SH-SY5Y (cell line): ENCODE data around the gene SGTA.

Experiments used
- GATA2 ChIP-seq: IDR thresholded peaks from 2 replicates; pipeline ENCODE4 v1.6.1; 2011; ENCODE audit warnings: mild to moderate bottlenecking, low read depth, low read length
- GATA3 ChIP-seq: IDR thresholded peaks from 2 replicates; pipeline ENCODE4 v1.6.1; 2011; ENCODE audit warnings: low read depth, mild to moderate bottlenecking, low read length, moderate library complexity

SGTA gene

DNA sequence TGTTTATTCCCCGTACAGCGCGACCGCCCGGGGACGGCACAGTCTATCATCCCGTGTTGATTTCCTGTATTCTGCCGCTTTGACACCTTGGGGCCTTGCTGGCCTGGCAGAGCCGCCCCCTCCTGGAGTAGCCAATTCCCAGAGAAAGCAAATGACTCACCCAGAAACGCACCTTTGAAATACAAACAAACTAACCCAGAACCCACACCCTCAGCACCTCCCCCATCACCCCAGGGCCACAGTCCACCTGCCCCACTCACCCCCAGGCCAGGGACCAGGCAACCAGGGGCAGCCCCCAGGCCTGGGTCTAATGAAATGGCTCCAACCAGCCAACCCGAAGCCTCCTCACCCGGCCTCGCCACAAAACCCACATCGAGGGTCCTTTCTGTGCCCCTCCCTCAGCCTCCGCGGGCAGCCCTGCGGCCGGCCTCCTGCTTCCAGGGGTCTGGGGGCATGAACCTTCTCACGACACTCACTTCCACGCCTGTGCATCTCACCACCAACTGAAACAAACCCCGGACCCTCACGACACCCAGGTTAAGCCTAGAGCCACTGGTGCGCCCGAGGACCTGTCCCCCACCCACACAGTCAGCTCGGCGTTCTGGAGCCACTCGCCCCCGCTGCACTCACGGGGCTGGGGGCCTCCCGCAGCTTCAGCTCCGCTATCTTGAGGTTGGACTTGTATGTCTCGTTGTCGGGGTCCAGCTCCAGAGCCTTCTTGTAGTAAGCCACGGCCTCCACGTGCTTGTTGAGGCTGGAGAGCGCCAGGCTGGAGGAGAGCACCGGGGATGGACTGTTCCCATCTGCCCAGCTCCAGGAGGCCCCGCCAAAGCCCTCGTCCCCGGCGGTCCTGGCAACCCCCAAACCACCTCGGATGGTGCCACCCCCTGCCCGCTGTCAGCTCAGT lies 20.9 kb downstream of the SGTA start:
- TF ChIP-seq GATA3 (no peak), GATA2 (no peak)

DNA sequence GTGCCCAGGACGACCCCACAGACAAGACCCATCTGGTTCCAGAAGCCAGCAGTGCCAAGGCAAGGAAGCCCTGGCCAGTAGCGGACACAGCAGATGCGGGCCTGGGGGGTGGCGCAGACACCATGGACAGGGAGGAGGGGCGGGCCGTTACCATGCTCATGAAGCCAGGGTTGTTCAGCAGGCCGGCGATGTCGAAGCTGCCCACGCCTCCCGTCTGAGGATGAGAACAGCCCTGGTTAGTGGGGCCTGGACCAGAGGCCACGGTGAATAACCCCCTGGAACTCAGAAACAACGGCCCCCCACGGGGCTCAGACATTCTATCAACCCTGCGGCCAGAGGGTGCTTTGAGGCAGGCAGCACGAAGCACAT lies 21.8 kb downstream of the SGTA start:
- TF ChIP-seq GATA2 (no peak), GATA3 (no peak)

DNA sequence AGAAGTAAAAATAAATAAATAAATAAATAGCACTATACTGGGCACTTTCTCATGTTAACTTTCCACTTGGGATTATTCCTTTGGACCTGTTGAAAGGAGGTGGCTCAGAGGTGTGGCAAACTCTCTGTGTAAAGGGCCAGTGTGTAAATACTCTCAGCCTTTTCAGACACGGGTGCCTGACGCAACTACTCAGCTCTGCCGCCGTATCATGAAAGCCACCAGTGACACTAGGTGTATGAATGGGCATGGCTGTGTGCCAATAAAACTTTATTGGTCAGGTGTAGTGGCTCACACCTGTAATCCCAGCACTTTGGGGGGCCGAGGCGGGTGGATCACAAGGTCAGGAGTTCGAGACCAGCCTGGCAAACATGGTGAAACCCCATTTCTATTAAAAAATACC lies 23.1 kb downstream of the SGTA start:
- no peak for TF ChIP-seq GATA2
- no peak for TF ChIP-seq GATA3

DNA sequence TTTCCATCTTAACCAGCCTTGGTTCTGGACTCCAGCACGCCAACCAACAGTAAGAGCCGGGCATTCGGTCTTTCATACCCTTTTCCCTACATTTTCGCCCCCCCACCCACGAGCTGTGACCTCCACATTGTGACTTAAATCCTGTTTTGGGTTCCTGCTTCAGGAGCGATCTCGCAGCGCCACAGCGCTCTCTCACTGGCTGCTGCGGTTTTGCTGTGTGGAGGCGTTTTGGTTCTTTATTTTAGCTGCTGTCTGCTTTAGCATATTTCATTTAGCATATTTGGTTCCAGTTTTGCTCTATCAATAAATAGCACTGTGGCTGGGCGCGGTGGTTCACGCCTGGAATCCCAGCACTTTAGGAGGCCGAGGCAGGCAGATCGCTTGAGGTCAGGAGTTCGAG lies 23.7 kb downstream of the SGTA start:
- no peak for TF ChIP-seq GATA2
- no peak for TF ChIP-seq GATA3

DNA sequence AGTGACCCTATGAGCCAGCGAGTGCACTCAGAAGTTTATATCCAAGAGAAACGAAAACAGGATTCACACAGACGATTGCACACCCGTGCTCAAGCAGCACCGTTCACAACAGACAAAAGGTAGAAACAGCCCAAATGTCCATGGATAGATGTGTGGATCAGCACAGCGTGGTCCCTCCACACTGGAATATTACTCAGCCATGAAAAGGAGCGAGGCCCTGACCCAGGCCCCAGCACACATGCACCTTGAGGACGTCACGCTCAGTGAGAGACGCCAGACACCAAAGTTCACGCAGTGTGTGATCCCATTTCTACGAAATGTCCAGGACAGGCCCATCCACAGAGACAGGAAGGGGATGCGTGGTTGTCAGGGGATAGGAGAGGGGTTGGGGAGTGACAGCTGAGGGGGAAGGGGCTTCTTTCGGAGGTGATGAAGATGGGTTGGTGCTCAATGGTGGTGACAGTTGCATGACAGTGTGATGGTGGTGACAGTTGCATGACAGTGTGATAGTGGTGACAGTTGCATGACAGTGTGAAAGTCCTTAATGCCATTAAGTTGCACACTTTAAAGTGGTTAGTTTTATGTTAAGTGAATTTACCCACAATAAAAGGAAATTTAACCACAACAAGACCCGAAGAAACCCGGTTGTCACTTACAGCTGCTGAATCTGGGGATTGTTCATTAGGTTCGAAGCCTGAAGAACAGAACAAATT lies 24.3 kb downstream of the SGTA start:
- TF ChIP-seq GATA2 (no peak), GATA3 (no peak)

DNA sequence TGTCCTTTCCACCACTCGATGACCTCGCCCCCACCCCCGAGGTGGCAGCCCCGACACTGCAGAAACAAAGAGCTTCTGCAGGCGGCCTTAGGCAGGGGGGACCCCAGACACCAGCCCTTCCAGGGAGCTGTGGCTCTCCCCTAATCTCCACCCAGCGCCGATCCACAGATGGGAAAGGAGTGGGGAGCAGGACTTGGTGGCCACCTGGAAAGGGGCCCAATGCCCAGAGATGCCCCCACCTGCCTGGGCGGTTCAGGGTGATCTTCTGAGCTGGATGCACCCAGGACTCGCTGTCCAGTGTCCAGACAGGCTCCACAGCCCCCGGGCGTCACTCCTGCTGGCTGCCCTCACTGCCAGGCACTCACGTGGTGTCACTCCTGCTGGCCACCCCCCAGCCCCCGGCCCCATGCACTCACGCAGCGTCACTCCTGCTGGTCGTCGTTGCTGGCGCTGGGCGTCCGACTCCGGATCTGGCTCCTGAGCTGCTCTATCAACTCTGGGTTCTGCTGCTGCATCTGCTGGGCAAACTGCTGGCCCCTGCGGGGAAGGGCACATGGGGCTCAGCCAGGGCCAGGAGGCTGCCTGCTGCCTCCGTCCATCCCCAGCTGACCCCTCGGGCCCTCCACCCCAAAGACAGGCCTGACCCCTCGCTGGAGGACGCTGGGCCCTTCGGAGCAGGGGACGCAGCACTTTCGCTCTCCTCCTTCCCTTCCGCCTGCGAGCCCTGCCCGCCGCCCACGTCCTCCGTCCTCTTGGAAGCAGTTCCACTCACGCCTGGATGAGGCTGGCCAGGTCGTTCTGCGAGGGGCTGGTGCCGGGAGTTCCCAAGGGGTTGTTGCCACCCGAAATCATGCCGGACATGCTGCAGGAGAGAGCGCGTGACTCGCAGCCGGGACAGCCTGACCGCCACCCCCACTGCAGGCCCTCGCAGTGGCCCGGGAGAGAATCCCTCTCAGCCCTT lies 25.9 kb downstream of the SGTA start:
- TF ChIP-seq GATA3 (no peak), GATA2 (no peak)

DNA sequence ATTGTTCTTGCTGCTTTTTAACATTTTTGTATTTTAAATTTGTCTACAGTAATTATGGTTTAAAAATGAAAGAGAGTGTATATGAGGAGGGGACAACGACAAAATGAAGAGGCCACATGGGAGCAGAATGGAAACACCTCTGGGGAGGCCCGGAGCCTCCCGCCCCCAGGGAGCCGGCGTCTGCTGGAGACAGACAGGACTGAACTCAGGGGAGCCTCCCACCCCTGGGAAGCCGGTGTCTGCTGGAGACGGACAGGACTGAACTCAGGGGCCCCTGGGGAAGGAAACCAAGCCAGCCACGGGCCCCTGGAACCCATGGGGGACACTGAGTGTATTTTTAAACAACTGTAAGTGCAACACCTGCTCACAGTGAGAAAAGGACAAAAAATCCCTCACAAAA lies 26.6 kb downstream of the SGTA start:
- no peak for TF ChIP-seq GATA3
- TF ChIP-seq GATA2 = no peak

DNA sequence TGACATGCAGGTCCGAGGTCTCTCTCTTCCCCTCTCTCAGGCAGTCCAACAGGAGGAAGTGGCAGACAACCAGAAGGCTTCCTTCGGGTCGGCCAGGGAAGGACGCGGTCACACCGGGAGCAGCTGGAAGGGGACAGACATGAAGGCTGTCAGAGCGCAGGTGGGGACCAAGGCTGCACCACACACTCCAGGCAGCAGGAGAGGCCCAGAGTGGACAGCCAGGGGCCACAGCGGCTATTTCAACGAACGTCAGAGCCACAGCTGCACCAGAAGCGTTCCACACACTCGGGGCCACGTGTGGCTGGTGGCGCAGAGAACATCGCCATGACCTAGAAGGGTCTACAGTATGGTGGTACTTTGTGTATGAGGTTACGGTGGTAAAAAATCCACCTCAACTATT lies 27.3 kb downstream of the SGTA start:
- TF ChIP-seq GATA2 (no peak), GATA3 (no peak)

DNA sequence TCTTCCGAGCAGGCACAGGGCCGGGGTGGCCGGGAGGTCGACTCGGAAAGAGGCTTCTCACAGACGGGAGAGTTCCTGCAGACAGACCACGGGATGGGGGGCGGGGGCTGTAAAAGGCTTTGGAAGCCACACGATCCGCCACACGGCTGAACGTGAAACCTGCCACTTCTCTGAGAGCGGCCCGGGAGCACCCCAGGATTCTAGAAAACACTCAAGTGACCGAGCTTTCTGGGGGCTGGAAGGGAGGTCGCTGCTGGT lies 27.7 kb downstream of the SGTA start:
- TF ChIP-seq GATA2 (no peak), GATA3 (no peak)

DNA sequence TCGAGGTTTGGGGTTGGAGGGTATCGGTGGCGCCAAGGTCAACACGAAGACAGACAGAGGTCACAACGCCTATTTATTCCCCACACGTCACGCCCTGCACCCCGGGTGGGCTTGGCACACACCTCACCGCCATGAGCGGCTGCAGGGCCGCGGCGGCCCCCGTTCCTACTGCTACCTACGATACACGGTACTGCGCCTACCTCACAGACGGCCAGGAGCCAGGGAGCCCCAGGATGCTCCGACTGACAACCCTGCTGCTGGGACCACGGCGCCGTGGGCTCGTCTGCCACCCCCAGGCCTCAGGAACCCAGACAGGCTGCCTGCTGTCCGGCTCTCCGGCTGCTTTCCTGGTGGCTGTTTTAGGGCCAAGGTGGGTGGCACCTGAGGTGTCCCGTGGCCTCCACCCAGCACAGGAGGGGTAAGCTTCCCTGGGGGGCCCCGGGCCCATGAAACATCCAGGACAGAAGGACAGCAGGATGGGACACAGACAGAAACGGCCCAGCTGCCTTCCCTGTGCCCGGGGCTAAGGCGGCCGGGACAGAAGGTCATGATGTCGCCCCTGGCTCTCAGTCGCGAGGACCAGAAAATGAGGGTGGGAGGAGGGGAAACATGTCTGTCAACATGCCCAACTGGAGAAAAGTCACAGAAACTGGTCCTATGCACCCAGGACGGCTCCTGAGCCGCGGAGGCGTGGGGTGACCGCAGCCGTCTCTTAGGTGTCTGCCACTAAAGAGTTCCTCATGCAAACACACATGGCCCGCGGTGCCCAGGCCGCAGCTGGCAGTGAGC lies 28.2 kb downstream of the SGTA start:
- TF ChIP-seq GATA3 = no peak
- TF ChIP-seq GATA2 = no peak

DNA sequence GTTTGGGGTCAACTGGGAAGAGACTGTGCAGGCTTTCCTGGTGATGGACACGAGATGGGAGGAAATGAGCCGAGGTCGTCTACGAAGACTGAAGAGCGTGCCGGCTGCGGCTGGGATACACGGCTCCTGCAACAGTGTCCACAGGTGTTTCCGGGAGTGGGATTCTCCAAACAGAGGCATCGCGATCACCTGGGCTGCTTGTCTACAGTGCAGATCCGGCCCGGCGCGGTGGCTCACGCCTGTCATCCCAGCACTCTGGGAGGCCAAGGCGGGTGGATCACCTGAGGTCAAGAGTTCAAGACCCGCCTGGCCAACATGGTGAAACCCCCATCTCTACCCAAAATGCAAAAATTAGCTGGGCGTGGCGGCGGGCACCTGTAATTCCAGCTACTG lies 31.6 kb downstream of the SGTA start:
- TF ChIP-seq GATA2 (no peak), GATA3 (no peak)

DNA sequence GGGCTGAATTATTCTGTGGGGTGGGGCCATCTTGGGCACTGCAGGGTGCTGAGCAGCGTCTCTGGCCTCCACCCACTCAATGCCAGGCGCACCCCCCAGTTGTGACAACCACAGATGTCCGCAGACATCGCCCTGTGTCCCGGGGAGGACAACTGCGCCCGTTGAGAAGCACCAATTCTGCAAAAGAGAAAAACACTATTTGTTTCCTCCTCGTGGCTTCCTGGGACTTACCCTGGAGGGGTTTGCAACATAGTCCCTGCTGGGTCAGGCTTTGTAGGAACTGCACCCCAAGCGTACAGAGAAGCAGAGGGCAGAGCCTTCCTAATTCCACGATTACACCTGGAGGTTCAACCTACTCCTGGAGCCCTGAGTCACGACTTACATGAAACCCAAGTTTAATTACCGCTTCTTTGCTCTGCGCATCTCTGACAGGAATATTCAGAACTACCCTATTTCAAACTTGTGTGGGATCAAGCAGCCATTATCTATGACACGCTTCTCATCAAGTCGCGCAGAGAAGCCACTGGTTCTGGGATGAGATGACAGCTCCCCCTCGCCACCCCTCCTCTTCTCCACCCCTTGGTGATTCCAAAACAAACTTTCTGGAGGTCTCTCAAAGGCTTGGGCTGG lies 32.1 kb downstream of the SGTA start:
- TF ChIP-seq GATA2 = no peak

DNA sequence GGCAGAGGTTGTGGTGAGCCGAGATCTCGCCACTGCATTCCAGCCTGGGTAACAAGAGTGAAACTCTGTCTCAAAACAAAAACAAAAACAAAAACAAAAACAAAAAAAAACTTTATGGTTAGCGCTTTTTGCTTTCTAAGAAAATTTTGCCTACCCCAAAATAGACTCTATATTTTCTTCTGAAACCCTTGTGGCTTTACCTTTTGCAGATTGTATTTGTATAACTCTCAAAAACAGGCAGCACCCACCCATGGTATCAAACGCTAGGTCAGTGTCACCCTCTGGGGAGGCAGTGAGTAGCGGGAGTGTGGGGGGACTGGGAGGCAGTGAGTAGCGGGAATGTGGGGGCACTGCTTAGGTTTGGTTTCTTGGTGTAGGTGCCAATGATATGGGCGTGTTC lies 35.7 kb downstream of the SGTA start:
- TF ChIP-seq GATA3 (no peak), GATA2 (no peak)
